Endodermal cell (in vitro differentiated cells): Measurements from ENCODE around the gene LAG3. TPM values are rescaled to one million over a fixed set of nuclear protein-coding genes. Genes with fewer than 3 reads are reported as not detected.

ENCODE experiments used
- DNase-seq: peaks from one replicate; pipeline ENCODE4 v3.0.0-alpha.2; 2017
- H3K27ac ChIP-seq: 2 replicates; pipeline ENCODE4 v1.5.1; 2013; ENCODE audit warnings: mild to moderate bottlenecking, low read depth, low read length, moderate library complexity
- H3K27me3 ChIP-seq: 2 replicates; pipeline ENCODE4 v1.6.1; 2013; ENCODE audit warnings: mild to moderate bottlenecking, low read length, moderate library complexity; ENCODE audit not compliant: insufficient read depth, control insufficient read depth, poor library complexity, severe bottlenecking
- H3K36me3 ChIP-seq: 2 replicates; pipeline ENCODE4 v1.7.0; 2013; ENCODE audit warnings: mild to moderate bottlenecking, low read length, moderate library complexity; ENCODE audit not compliant: control insufficient read depth, insufficient read depth
- H3K4me1 ChIP-seq: one replicate; pipeline ENCODE4 v1.7.0; 2013; ENCODE audit warnings: low read length; ENCODE audit not compliant: control insufficient read depth, insufficient read depth
- H3K4me3 ChIP-seq: 2 replicates; pipeline ENCODE4 v1.5.1; 2013; ENCODE audit warnings: mild to moderate bottlenecking, low read length, moderate library complexity
- H3K9ac ChIP-seq: 2 replicates; pipeline ENCODE4 v1.6.1; 2013; ENCODE audit warnings: mild to moderate bottlenecking, low read length, moderate library complexity; ENCODE audit not compliant: poor library complexity, severe bottlenecking; ENCODE audit errors: extremely low read depth
- H3K9me3 ChIP-seq: 2 replicates; pipeline ENCODE4 v1.6.1; 2013; ENCODE audit warnings: mild to moderate bottlenecking, low read length, moderate library complexity; ENCODE audit not compliant: control insufficient read depth
- H3K27ac Mint-ChIP-seq: 2 replicates; pipeline ENCODE4 v1.8.0; 2020; ENCODE audit warnings: mixed read lengths
- H3K27me3 Mint-ChIP-seq: 2 replicates; pipeline ENCODE4 v1.8.0; 2021; ENCODE audit warnings: mild to moderate bottlenecking, mixed read lengths; ENCODE audit not compliant: insufficient read depth
- H3K36me3 Mint-ChIP-seq: 2 replicates; pipeline ENCODE4 v1.8.0; 2020; ENCODE audit warnings: low read depth, mixed read lengths
- H3K4me1 Mint-ChIP-seq: 2 replicates; pipeline ENCODE4 v1.8.0; 2020; ENCODE audit warnings: mixed read lengths
- H3K4me3 Mint-ChIP-seq: 2 replicates; pipeline ENCODE4 v1.8.0; 2020; ENCODE audit warnings: mild to moderate bottlenecking, moderate library complexity, mixed read lengths
- H3K9me3 Mint-ChIP-seq: 2 replicates; pipeline ENCODE4 v1.8.0; 2020; ENCODE audit warnings: mild to moderate bottlenecking, mixed read lengths
- CTCF ChIP-seq: fragments of 200-600 bp; sonication (generic); conservative IDR thresholded peaks from 2 replicates; pipeline ENCODE4 v1.5.0; 2021; ENCODE audit warnings: antibody characterized with exemption, mild to moderate bottlenecking
- WGBS, 2 experiments: methylation state at CpG; one replicate each; pipeline versions ENCODE4 v1.1.5 to v1.1.7; 2013; ENCODE audit warnings: missing lambda C conversion rate in 2 of 2, mixed read lengths in 1 of 2; ENCODE audit not compliant: insufficient coverage in 1 of 2, insufficient read length in 1 of 2; 5-methylcytosine and 5-hydroxymethylcytosine counted together
- total RNA-seq, 2 donors: library from RNA; stranded (reverse); fragmentation: NEBNext Ultra II Directional in 1 of 2; extraction: Animal tissue kit (Norgen Biotek cat#: 25700) in 1 of 2; gene quantifications; 2 replicates in 1 of 2; 3 replicates in 1 of 2; pipeline ENCODE4 v1.2.1, GENCODE V29; 2021

Gene LAG3
- total RNA-seq, 2 donors from 2014 or later = 1.9 to 7.3 TPM

DNA sequence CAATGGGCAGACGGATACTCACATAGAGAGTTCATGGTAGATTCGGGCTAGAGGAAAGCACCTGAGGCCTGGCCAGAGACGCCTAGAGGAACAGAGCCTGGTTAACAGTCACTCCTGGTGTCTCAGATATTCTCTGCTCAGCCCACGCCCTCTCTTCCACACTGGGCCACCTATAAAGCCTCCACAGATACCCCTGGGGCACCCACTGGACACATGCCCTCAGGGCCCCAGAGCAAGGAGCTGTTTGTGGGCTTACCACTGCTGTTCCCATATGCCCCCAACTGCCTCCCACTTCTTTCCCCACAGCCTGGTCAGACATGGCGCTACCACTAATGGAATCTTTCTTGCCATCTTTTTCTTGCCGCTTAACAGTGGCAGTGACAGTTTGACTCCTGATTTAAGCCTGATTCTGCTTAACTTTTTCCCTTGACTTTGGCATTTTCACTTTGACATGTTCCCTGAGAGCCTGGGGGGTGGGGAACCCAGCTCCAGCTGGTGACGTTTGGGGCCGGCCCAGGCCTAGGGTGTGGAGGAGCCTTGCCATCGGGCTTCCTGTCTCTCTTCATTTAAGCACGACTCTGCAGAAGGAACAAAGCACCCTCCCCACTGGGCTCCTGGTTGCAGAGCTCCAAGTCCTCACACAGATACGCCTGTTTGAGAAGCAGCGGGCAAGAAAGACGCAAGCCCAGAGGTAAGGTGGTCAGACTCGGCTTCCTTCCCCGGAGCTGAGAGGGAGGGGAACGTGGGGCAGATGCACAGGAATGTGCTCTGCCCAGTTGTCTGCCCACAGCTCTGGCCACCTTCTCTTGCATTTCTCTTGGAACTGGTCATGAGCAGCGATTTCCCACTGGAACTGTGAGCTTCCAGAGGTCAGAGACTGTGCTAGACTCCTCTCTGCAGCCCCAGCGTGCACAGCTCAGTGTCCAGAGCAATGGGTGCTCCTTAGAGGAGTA, 16.9 kb downstream of the LAG3 start, which contains the start of gene CD4:
Gene CD4 (plus strand): TSS at position 557 of the 953 bp plus-strand sequence. CDS start 10,611 bp downstream, outside the sequence.
- Mint-ChIP-seq H3K4me3 (no peak within 1 kb of the TSS), H3K4me1 (peaks cover 26% of the 10 kb centered on the region), H3K36me3 (no peaks in the 10 kb centered on the region), H3K27me3 (peaks cover 44% of the 10 kb centered on the region), H3K27ac (no peak within 1 kb of the TSS), H3K9me3 (no peaks in the 10 kb centered on the region)
- Histone ChIP-seq H3K36me3 (no peaks in the 10 kb centered on the region), H3K9ac (no peak within 1 kb of the TSS), H3K27me3 (peaks cover 32% of the 10 kb centered on the region), H3K27ac (no peak within 1 kb of the TSS), H3K4me3 (no peak within 1 kb of the TSS), H3K9me3 (no peaks in the 10 kb centered on the region), H3K4me1 (peaks cover 6% of the 10 kb centered on the region)
- DNase-seq = peak; percentile 74
- no peak for TF ChIP-seq CTCF
- WGBS, 2 experiments = 74 to 79% methylated on average over 18 of the region's 18 CpGs

GRCh38 chr12:6790496-6791150, 18.3 kb downstream of the LAG3 start:
- Histone ChIP-seq H3K4me3 (no peak overlapping the region), H3K4me1 (peaks cover 6% of the 10 kb centered on the region), H3K9me3 (no peaks in the 10 kb centered on the region), H3K9ac (no peak overlapping the region), H3K27ac (no peak overlapping the region), H3K27me3 (peaks cover 32% of the 10 kb centered on the region), H3K36me3 (no peaks in the 10 kb centered on the region)
- Mint-ChIP-seq H3K4me3 (no peak overlapping the region), H3K9me3 (peaks cover 3% of the 10 kb centered on the region), H3K36me3 (no peaks in the 10 kb centered on the region), H3K27me3 (peaks cover 53% of the 10 kb centered on the region), H3K4me1 (peaks cover 26% of the 10 kb centered on the region), H3K27ac (no peak overlapping the region)
- no peak for TF ChIP-seq CTCF
- 90 to 94% methylated on average over 8 to 12 of the region's 12 CpGs for WGBS, 2 experiments
- DNase-seq = no peak

- Histone ChIP-seq H3K4me3 (no peak overlapping the region), H3K36me3 (no peaks in the 10 kb centered on the region), H3K27me3 (peaks cover 32% of the 10 kb centered on the region), H3K4me1 (no peaks in the 10 kb centered on the region), H3K9ac (no peak overlapping the region), H3K27ac (peak overlapping the region; percentile 73), H3K9me3 (no peaks in the 10 kb centered on the region)
- Mint-ChIP-seq H3K9me3 (peaks cover 3% of the 10 kb centered on the region), H3K27ac (no peak overlapping the region), H3K4me3 (no peak overlapping the region), H3K36me3 (no peaks in the 10 kb centered on the region), H3K4me1 (peaks cover 25% of the 10 kb centered on the region), H3K27me3 (peaks cover 66% of the 10 kb centered on the region)
- 95 to 96% methylated on average over 8 to 12 of the region's 13 CpGs for WGBS, 2 experiments
- no peak for TF ChIP-seq CTCF
- DNase-seq = no peak
Measured at GRCh38 chr12:6791931-6792520, 19.7 kb downstream of the LAG3 start.
